NCI-H146 treated with DMSO at 0.1 percent for 48 hours (cell line): ENCODE measurements around the gene EVC2.
"Not testable (repeated sequence)": the region's sequence is repeated elsewhere in the genome, so short reads cannot be mapped to it uniquely, and the experiment has no call there.

ENCODE experiments used
- DNase-seq: peaks from one replicate; lab custom pipeline; 2025; ENCODE audit not compliant: unreplicated experiment; lab: John Stamatoyannopoulos, UW

EVC2 gene

DNA sequence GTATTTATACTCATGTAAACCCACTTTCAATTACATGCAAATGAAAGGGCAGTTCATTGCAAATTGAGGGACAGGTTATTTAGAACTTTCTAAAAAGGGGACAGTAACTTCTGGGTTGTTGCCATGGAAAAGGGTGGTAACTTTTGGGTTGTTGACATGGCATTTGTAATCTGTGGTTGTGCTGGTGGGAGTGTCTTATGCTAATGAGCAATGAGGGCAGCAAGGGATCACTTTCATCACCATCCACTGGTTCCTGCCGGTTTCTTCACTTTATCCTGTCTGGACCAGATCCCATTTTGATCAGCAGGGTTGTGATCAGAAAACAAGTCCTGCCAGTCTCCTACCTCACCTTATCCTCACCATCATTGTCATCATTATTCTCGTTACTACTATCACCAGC lies 34.6 kb upstream of the EVC2 start:
- no peak for DNase-seq

GRCh38 chr4:5742388-5742787 lies 34.0 kb upstream of the EVC2 start:
- DNase-seq, result no peak

- no peak for DNase-seq
Measured at GRCh38 chr4:5738061-5738460, 29.7 kb upstream of the EVC2 start.

GRCh38 chr4:5735463-5735862 lies 27.1 kb upstream of the EVC2 start:
- DNase-seq, result no peak

GRCh38 chr4:5734853-5735252 lies 26.5 kb upstream of the EVC2 start:
- no peak for DNase-seq

GRCh38 chr4:5732158-5732557 lies 23.8 kb upstream of the EVC2 start:
- no peak for DNase-seq

- DNase-seq, result no peak
Measured at GRCh38 chr4:5730993-5731990, 22.9 kb upstream of the EVC2 start.

GRCh38 chr4:5730436-5730835 lies 22.1 kb upstream of the EVC2 start:
- DNase-seq, result no peak

- not testable (repeated sequence) for DNase-seq
Measured at GRCh38 chr4:5728412-5728811, 20.1 kb upstream of the EVC2 start.

- no peak for DNase-seq
Measured at GRCh38 chr4:5724377-5724776, 16.0 kb upstream of the EVC2 start.

DNA sequence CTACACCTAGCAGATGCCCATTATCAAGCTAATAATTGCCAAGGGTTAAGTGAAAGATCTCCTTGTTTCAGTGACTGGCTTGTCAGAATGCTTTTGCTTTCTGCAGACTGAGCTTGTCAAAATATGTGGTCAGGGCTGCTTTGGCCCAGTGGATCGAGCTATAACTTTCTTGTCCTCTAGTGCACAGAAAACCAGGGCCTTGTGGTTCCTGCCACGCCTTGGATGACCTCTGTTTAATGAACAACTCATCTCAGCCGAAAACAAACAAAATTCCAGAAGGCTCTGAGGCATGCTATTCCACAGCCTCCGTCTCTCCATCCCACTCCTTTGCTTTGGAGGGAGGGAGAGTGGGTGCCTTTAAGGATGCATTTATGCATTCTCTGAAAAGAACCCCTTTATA lies 14.0 kb upstream of the EVC2 start:
- no peak for DNase-seq

GRCh38 chr4:5721923-5722322 lies 13.6 kb upstream of the EVC2 start:
- no peak for DNase-seq

DNA sequence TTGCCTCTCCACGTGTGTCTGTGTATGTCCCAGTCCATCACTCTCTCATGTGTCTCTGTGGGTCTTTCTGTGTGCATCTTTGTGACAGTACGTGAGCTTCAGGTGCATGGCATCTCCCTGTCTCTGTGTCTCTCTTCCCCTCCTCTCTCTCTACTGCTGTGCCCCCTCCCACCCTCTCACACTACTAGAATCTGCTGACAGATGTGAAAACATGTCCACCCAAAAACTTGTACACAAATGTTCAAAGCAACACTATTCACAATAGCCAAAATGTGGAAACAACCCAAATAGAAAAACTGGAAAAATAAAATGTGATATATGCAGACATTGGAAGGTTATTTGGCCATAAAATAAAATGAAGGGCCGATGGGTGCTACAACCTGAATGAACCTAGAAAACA lies 12.6 kb upstream of the EVC2 start:
- DNase-seq, result no peak

DNA sequence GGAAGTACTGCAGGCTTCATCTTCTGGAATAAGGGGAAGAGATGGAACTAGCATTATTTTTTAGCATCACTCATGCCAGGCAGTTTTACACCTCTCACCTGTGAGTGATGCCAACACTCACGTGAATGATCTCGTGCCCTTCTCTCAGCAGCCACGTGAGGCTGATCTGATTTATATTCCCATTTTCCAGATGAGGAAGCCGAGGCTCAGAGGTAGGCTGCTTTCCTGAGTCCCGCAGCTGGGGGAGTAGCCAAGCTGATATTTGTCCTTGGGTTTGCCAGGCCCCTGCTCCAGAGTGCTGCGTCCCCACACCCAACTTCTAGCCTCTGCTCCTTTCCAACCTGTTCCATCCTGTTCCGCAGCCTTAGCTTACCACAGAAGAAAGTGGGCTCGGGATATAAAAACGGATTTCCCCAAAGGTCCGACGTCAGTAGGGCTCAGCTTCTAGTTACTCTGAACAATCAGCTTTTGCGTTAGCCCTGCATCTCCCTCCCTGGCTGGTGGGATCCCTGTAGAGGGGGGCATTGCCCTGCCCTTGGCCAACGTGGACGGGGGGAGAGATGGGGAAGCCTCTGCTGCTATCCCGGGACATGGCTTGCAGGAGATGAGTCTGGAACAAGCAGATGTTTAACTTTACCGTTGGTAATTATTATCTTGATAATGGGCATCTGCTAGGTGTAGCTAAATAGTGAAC lies 11.9 kb upstream of the EVC2 start:
- no peak for DNase-seq

DNA sequence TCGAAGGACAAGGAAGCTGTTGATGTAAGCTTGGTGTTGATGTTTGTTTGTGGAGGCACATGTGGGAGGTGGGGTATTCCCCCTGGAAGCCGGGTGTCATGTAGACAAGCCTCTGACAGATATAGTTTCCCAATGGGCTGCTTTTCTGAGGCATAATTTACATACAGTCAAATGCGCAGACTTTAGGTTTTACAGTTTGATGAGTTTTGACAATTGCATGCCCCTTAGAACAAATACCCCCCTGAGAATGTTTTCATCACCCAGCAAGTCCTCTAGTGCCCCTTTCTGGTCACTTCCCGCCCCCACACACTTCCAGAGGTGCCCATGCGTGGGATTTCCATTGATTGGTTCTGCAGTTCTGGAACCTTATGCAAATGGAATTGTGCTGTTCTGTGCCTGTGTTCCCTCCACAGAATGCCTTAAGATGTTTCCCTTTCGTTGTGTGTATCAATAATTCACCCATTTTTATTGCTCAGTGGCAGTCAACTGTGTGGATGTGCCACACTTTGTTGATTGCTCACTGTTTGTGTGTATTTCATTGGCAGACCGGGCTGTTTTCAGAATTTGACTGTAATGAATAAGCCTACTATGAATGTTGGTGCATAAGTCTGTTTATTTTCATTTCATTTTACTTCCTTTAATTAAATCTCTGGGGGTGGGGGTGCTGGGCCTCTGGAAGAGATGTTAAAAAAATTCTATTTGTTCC lies 11.1 kb upstream of the EVC2 start:
- no peak for DNase-seq

GRCh38 chr4:5718411-5718810 lies 10.1 kb upstream of the EVC2 start:
- no peak for DNase-seq

- DNase-seq, result no peak
Measured at GRCh38 chr4:5717449-5718158, 9.2 kb upstream of the EVC2 start.

GRCh38 chr4:5716391-5716790 lies 8.0 kb upstream of the EVC2 start:
- no peak for DNase-seq

GRCh38 chr4:5715357-5715756 lies 7.0 kb upstream of the EVC2 start:
- no peak for DNase-seq

DNA sequence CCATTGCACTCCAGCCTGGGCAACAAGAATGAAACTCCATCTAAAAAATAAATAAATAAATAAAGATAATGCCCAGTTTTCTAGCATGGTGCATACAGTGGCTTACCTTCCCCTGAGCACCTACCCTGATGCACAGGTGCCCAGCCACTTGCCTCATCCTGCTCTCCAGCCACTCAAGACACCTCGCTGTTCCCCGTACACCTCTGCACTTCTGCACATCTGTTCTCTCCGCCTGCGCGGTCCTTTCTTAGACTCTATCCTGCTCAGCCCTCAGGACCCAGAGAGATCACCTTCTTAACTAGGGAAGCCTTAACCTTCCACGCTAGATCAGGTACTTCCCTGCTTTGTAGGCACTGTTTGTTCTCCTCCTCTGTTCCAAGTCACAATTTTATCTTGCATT lies 5.5 kb upstream of the EVC2 start:
- DNase-seq, result no peak

DNA sequence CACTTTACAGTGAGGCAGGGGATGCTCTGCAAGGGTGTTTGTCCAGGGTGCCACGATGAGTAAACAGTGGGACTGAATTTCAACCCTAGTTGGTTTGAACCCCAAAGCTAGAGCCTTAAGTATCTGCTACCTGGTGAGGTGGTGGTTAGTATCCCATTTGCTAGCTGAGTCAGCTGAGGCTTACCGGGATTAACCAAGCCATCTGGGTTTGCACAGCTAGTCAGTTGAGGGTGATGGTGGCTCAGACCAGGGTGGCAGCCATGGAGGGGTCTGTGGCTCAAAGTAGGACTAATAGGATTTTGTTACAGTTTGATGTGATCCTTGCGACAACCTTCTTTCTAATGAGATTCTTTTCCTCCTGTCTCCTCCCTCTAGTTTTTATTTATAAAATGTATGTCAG lies 4.6 kb upstream of the EVC2 start:
- DNase-seq, result no peak
